HCT116 (cell line): ENCODE measurements around the gene CRK. TPM values are rescaled to one million over a fixed set of nuclear protein-coding genes. Genes with fewer than 3 reads are reported as not detected.

Experiments
- ATAC-seq: fragments of 200-7000 bp; cut with Tn5 transposase; 2 replicates; pipeline ENCODE4 v1.9.1; 2020; ENCODE audit warnings: mild to moderate bottlenecking, moderate library complexity
- BruUV-seq: library from RNA; stranded (reverse); fragments of 400-500 nt; replicated peaks from 2 replicates; lab custom pipeline; 2021; lab: Mats Ljungman, UMichigan
- CTCF ChIA-PET: fragments of 300-600 bp; sonication (Branson Sonifier 250); formaldehyde crosslinking; loops from one replicate; lab custom pipeline; 2021; ENCODE audit warnings: antibody characterized with exemption; lab: Charles Lee
- POLR2A ChIA-PET: fragments of 300-600, 350-600 bp; sonication (Branson Sonifier 250); formaldehyde crosslinking; loops from one replicate; lab custom pipeline; 2021; ENCODE audit warnings: antibody characterized with exemption; lab: Charles Lee
- RAD21 ChIA-PET, 2 experiments: fragments of 300-600 bp; sonication (Branson Sonifier 250); formaldehyde crosslinking; loops; one replicate each; lab custom pipeline; 2023; ENCODE audit warnings: low total read pairs in 2 of 2; ENCODE audit not compliant: uncharacterized antibody in 2 of 2, unreplicated experiment in 2 of 2, low non-redundant PET in 1 of 2; lab: Charles Lee
- DNase-seq: peaks from one replicate; pipeline ENCODE4 v3.0.0-alpha.2; 2010; ENCODE audit warnings: low read depth, low spot score
- H2AFZ ChIP-seq: fragments of 200-600 bp; shearing (Covaris generic), sonication (generic); 2 replicates; pipeline ENCODE4 v1.6.1; 2017; ENCODE audit warnings: low read depth, mixed run types, mixed read lengths, antibody characterized with exemption, low read length; ENCODE audit not compliant: poor library complexity, severe bottlenecking
- H3K27ac ChIP-seq: 2 replicates; pipeline ENCODE4 v1.5.1; 2012; ENCODE audit warnings: low read depth, low read length
- H3K27me3 ChIP-seq: fragments of 200-600 bp; sonication (generic); 2 replicates; pipeline ENCODE4 v1.6.1; 2016; ENCODE audit warnings: mixed run types, low read length, mixed read lengths; ENCODE audit not compliant: insufficient read depth
- H3K36me3 ChIP-seq, 2 experiments: fragments of 200-500 bp in 1 of 2; fragments of 200-600 bp in 1 of 2; sonication (Bioruptor generic) in 1 of 2; sonication (generic) in 1 of 2; 2 replicates each; pipeline versions ENCODE4 v1.5.1 to v1.6.1; 2014 to 2016; ENCODE audit warnings: low read length in 2 of 2, inconsistent platforms in 1 of 2, mixed read lengths in 1 of 2, mixed run types in 1 of 2; ENCODE audit not compliant: insufficient read depth in 2 of 2, control insufficient read depth in 1 of 2
- H3K4me1 ChIP-seq, 2 experiments: fragments of 200-600 bp in 1 of 2; sonication (generic) in 1 of 2; 2 replicates each; pipeline versions ENCODE4 v1.5.1 to v1.6.1; 2012 to 2017; ENCODE audit warnings: low read length in 2 of 2, inconsistent platforms in 1 of 2, mild to moderate bottlenecking in 1 of 2, mixed read lengths in 1 of 2, mixed run types in 1 of 2, moderate library complexity in 1 of 2; ENCODE audit not compliant: insufficient read depth in 2 of 2, control insufficient read depth in 1 of 2
- H3K4me2 ChIP-seq: fragments of 200-600 bp; sonication (generic); 2 replicates; pipeline ENCODE4 v1.6.1; 2017; ENCODE audit warnings: mixed run types, low read length, mixed read lengths
- H3K4me3 ChIP-seq, 2 experiments: fragments of 200-600 bp in 1 of 2; sonication (generic) in 1 of 2; replicated peaks in 1 of 2; 2 replicates each; pipeline ENCODE4 v1.5.1; 2011 to 2016; ENCODE audit warnings: low read length in 2 of 2, control low read depth in 1 of 2, low read depth in 1 of 2, mild to moderate bottlenecking in 1 of 2, mixed read lengths in 1 of 2, mixed run types in 1 of 2
- H3K79me2 ChIP-seq: fragments of 200-600 bp; sonication (generic); 2 replicates; pipeline ENCODE4 v1.6.1; 2017; ENCODE audit warnings: mild to moderate bottlenecking, mixed run types, low read length, moderate library complexity, mixed read lengths; ENCODE audit not compliant: insufficient read depth
- H3K9ac ChIP-seq: fragments of 200-600 bp; sonication (generic); 2 replicates; pipeline ENCODE4 v1.6.1; 2016; ENCODE audit warnings: low read length, mixed read lengths
- H3K9me2 ChIP-seq: fragments of 200-600 bp; sonication (generic), shearing (Covaris generic); 2 replicates; pipeline ENCODE4 v1.6.1; 2017; ENCODE audit warnings: mixed run types, mild to moderate bottlenecking, moderate library complexity; ENCODE audit not compliant: insufficient read depth
- H3K9me3 ChIP-seq, 2 experiments: fragments of 200-500 bp in 1 of 2; fragments of 200-600 bp in 1 of 2; sonication (Bioruptor generic) in 1 of 2; sonication (generic) in 1 of 2; 2 replicates each; pipeline ENCODE4 v1.6.1; 2014 to 2017; ENCODE audit warnings: low read length in 2 of 2, mixed read lengths in 2 of 2, inconsistent platforms in 1 of 2, low read depth in 1 of 2, mild to moderate bottlenecking in 1 of 2, mixed run types in 1 of 2, moderate library complexity in 1 of 2; ENCODE audit not compliant: control insufficient read depth in 1 of 2, insufficient read depth in 1 of 2
- H4K20me1 ChIP-seq: fragments of 200-600 bp; sonication (generic), shearing (Covaris generic); 2 replicates; pipeline ENCODE4 v1.6.1; 2017; ENCODE audit warnings: mixed run types, mild to moderate bottlenecking, moderate library complexity; ENCODE audit not compliant: insufficient read depth
- CBX3 ChIP-seq: IDR thresholded peaks from 2 replicates; pipeline ENCODE4 v1.6.1; 2012; ENCODE audit warnings: low read depth
- EGR1 ChIP-seq: IDR thresholded peaks from 2 replicates; pipeline ENCODE4 v1.6.1; 2012; ENCODE audit warnings: low read depth
- EZH2phosphoT487 ChIP-seq: fragments of 200-600 bp; IDR thresholded peaks from 2 replicates; pipeline ENCODE4 v1.6.1; 2018; ENCODE audit warnings: antibody characterized with exemption, borderline replicate concordance
- JUND ChIP-seq: IDR thresholded peaks from 2 replicates; pipeline ENCODE4 v1.6.1; 2012
- POLR2A ChIP-seq: IDR thresholded peaks from 2 replicates; pipeline ENCODE4 v1.7.0; 2011; ENCODE audit warnings: borderline replicate concordance; ENCODE audit not compliant: insufficient read depth, insufficient read length; ENCODE audit errors: extremely low read depth
- POLR2AphosphoS5 ChIP-seq: IDR thresholded peaks from 2 replicates; pipeline ENCODE4 v1.6.1; 2011; ENCODE audit warnings: mild to moderate bottlenecking, low read depth, low read length, moderate library complexity
- RAD21 ChIP-seq: IDR thresholded peaks from 2 replicates; pipeline ENCODE4 v1.6.1; 2012; ENCODE audit warnings: low read depth, mild to moderate bottlenecking
- REST ChIP-seq: IDR thresholded peaks from 2 replicates; pipeline ENCODE4 v1.6.1; 2012; ENCODE audit warnings: low read depth
- SIN3A ChIP-seq: IDR thresholded peaks from 2 replicates; pipeline ENCODE4 v1.6.1; 2012; ENCODE audit warnings: low read depth
- SP1 ChIP-seq: IDR thresholded peaks from 2 replicates; pipeline ENCODE4 v1.6.1; 2012; ENCODE audit warnings: low read depth
- SRF ChIP-seq: IDR thresholded peaks from 2 replicates; pipeline ENCODE4 v1.6.1; 2012; ENCODE audit warnings: low read depth
- TCF7L2 ChIP-seq: IDR thresholded peaks from 2 replicates; pipeline ENCODE4 v1.7.0; 2011; ENCODE audit warnings: borderline replicate concordance, inconsistent platforms; ENCODE audit not compliant: insufficient read depth, insufficient read length; ENCODE audit errors: extremely low read depth
- ZFX ChIP-seq: fragments of 450-650 bp; IDR thresholded peaks from 2 replicates; pipeline ENCODE4 v1.6.1; 2017
- ZNF274 ChIP-seq: fragments of 200-500 bp; sonication (Bioruptor generic); IDR thresholded peaks from 2 replicates; pipeline ENCODE4 v1.6.1; 2014; ENCODE audit warnings: mild to moderate bottlenecking, low read depth, low read length, inconsistent platforms
- intact Hi-C: fragments of 100-400 bp; cut with micrococcal nuclease; formaldehyde crosslinking; loops from 2 replicates; pipeline ENCODE4 v1.10.0; 2022
- total RNA-seq: library from RNA; stranded (reverse); gene quantifications from one replicate; pipeline ENCODE4 v1.2.1, GENCODE V29; 2021; ENCODE audit not compliant: unreplicated experiment
- TF ChIP-seq, protein P1 (sequence below): IDR thresholded peaks from 2 replicates; pipeline ENCODE4 v1.6.1; 2012

The CRK gene
- total RNA-seq, 1 experiment from 2014 or later: 55.5 TPM

DNA sequence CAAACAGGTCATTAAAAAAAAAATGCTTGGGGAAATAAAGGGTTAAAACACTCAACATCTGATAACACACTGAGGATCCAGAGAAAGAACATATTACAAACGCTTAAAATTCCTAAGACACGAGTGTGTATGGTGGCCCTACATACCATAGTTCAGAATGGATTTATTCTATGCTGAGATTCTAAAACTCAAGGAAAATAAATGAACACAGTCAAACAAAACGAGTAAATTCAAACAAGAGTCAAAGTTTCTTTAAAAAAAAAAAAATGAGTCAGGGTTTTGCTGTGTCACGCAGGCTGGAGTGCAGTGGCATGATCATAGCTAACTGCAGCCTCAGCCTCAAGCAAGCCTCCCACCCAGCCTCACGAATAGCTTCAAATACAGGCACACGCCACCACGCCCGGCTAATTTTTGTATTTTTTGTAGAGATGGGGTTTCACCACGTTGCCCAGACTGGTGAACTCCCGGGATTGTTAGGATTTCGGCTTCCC, 17.4 kb downstream of the CRK start:
- Histone ChIP-seq H3K4me3 (no peak overlapping the region), H3K9me3 (no peaks in the 10 kb centered on the region), H4K20me1 (0 out of 2 replicates have a peak, but pooled peaks cover 2% of the 10 kb centered on the region), H3K4me2 (no peak overlapping the region), H2AFZ (no peak overlapping the region), H3K27ac (no peak overlapping the region), H3K36me3 (peaks cover 19 to 21% of the 10 kb centered on the region in 2 experiments; a peak in 3 of 4 replicates), H3K27me3 (no peaks in the 10 kb centered on the region), H3K79me2 (peaks cover 97% of the 10 kb centered on the region), H3K4me1 (peaks cover 0 to 7% of the 10 kb centered on the region in 2 experiments; a peak in 2 of 4 replicates), H3K9me2 (no peaks in the 10 kb centered on the region), H3K9ac (no peak overlapping the region)
- DNase-seq (no peak), ATAC-seq (no peak)
- intact Hi-C loops: no loop called here
- TF ChIP-seq REST (no peak), RAD21 (no peak), EGR1 (no peak), SIN3A (no peak), POLR2A (no peak), POLR2AphosphoS5 (no peak), ZFX (no peak), TCF7L2 (no peak), EZH2phosphoT487 (no peak), CBX3 (no peak), ZNF274 (no peak), SP1 (no peak), JUND (no peak), SRF (no peak)
- TF ChIP-seq, protein P1, sequence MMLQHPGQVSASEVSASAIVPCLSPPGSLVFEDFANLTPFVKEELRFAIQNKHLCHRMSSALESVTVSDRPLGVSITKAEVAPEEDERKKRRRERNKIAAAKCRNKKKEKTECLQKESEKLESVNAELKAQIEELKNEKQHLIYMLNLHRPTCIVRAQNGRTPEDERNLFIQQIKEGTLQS: no peak
- ChIA-PET POLR2A (no interaction called here), RAD21 (no interaction called here), CTCF (no interaction called here)
- no TSS peak for BruUV-seq
